ENCODE measurements around the gene MAP4K4.
"Not testable (repeated sequence)": the region's sequence is repeated elsewhere in the genome, so short reads cannot be mapped to it uniquely, and the experiment has no call there.

The MAP4K4 gene

DNA sequence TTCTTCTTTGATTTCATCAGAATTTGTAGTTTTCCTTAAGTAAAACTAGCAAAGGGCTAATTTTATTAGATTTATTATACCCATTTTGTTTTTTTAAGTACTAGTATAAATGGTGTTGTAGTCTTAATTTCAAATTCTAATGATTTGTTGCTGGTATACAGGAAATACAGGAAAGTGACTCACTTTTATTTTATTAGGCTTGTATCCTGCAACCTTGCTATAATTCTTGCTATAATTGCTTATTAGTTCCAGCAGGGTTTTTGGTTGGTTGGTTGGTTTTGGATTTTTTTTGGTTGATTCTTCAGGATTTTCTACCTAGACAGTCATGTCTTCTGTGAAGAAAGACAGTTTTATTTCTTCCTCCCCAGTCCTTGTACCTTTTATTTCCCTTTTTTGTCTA is 183.6 kb downstream of the MAP4K4 start:
- DNase-seq = no peak

GRCh38 chr2:101882769-101883307 is 185.3 kb downstream of the MAP4K4 start:
- no peak for DNase-seq

DNA sequence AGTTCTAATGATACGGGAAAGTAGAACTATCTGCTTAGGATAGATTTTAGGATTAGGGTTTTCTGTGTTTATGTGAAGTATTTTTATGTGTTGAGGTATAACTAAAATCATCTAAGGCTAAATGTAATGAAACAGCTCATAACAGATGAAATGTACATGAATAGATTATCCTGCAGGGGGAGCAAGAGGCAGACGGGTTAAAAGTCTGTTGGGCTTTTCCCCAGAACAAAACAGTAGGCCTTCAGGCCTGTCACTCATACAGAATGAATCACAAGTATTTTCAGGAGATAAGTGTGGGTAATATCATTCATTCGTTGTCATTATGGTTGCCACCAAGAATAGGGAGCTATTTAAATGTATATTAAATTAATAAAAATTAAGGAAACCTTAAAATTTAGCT is 186.4 kb downstream of the MAP4K4 start:
- no peak for DNase-seq

DNA sequence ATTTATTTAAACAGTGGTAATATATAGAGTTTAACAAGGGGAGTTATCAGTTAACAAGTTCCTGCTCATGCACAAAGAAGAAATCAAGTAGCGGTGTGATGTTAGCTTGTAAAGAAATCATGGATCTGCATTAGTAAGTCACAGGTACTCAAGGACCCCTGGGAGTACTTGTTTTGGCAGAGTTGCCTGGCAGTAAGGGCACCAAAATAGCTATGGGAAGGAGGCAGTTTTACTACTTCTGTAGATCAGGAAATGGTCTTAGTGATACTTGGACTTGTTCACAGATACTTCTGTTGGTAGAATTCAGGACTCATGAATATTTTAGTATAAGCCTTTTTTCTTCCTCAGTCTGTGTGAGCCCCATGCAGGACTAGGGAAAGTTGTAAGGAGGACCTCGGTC is 186.9 kb downstream of the MAP4K4 start:
- no peak for DNase-seq

DNA sequence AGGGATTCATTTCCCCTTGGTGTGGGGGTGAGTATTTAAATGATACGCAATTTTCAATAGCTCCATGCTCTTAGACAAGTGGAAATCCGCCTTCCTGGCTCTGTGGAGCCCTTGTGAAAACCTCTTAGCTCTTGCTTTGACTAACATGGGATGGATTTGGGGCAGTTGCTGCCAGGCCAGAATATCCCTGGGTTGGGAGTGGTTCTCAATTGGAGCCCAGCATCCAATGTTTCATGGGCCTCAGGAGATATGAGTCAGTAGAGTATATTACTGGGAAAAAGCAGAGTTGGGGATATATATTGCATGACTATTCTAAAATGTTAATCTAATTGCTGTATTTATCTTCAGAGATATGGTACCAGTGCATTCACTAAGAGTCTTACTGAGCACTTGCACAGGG is 189.8 kb downstream of the MAP4K4 start:
- no peak for DNase-seq

- no peak for DNase-seq
Observed at GRCh38 chr2:101889460-101890098, 192.1 kb downstream of the MAP4K4 start.

- DNase-seq = no peak
Observed at GRCh38 chr2:101892377-101892776, 194.9 kb downstream of the MAP4K4 start.

GRCh38 chr2:101893681-101894381 is 196.3 kb downstream of the MAP4K4 start:
- DNase-seq = no peak

DNA sequence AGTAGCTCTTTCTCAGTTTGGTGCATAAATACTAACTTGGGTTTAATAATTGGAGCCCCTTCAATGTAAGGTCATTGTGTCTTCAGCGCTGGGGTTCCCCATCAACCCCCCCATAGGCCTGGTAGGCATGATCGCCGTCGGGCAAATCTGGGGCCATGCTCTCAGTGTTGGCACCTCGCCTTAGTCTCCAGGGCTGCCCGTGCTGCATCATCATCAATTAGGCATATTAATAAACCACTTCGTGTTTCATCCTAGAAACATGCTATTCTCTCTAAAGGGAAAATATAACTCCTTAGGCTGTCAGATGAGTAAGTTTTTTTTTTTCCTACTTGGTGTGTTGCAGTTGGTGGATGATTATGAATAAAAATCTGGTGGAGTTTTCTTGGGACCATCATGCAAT is 197.5 kb downstream of the MAP4K4 start:
- DNase-seq = no peak

DNA sequence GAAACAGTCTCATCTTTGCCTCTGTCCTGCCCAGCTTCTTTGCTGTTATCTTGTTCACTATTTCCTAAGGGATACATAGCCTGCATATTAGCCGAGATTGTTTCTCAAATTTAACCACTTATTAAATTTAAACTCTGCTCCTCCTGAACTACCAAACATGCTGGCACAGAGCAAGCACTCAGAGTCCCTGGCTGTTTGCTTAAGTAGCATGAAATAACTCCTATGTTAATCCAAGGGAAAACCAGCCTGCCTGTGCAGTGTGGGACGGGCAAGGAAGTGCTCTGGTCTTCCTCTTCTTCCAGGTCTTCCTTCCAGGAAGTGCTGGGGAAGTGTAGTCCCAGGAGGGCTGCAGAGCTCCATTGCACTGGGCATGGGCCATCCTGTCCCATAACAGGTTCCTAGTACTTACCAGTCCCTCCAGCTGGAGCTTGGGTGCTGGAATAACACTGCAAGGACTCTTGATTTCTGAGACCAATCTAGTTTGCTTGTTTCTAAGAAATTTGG is 198.4 kb downstream of the MAP4K4 start:
- no peak for DNase-seq

DNA sequence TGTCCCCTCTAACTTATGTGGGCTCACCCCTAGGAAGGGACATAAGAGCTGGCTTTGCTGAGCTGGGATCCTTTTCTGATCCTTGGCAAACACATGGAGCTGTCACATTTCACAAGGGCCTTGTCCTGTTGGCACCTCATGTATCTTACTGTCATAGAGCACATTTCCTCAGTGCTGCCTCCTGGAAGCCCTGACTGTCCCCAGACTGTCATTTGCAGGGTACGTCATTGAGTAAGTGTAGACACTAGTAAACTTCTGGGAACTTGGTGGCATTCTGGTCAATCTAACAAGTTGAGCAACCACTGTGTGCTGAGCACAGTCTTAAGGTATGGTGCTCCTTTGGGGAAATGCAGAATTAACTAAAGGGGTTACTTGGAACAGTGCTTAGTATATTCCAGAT is 199.8 kb downstream of the MAP4K4 start:
- DNase-seq = no peak

GRCh38 chr2:101899265-101899664 is 201.8 kb downstream of the MAP4K4 start:
- DNase-seq = no peak

DNA sequence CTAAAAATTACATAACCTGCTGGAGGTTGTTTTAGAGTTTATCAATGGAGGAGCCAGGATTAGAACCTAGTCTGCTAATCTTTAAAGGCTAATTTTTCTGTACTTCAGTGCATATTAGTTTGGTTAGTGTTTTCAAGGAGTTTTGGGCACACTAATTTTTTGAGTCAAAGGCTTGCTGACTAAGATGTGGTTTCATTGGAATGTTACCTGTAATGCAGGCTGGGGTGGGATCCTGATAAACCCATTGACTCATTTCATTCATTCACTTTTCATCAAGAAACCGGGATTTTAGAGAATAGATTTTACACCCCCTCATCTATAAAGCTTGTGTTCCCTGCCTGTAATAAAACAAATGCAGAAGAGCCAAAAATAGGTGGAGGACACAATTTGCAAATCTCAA is 202.4 kb downstream of the MAP4K4 start:
- no peak for DNase-seq

GRCh38 chr2:101900375-101900774 is 202.9 kb downstream of the MAP4K4 start:
- no peak for DNase-seq

DNA sequence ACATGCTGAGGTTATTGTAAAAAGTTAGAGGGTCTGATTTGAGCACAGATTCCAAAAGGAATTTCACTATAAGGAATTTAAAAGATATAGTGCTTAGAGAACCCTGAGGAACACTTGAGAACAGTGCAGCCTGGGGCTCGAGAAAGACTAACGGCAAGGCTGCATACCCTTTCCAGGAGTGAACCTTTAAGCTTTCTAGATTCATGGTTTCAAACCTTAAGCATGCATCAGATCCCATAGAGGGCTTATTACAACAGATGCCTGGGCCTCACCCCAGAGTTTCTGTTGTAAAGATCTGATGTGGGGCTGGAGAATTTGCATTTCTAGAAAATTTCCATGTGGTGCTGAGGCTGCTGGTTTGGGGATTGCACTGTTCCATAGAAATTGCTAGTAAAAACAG is 203.7 kb downstream of the MAP4K4 start:
- DNase-seq = no peak

DNA sequence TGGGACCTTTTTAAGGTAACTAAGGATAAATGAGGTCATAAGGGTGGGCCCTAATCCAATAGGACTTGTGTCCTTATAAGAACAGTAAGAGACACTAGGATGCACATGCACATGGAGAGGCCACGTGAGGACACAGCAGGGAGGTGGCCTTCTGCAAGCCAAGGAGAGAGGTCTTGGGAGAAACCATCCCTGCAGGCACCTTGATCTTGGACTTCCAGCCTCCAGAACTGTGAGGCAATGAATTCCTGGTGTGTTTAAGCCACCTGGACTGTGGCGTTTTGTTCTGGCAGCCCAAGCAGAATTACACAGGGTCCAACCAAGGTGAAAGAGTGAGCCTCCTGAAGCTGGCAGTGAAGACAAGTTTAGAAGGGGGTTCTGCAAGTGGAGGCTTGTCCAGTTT is 204.7 kb downstream of the MAP4K4 start:
- DNase-seq = no peak

DNA sequence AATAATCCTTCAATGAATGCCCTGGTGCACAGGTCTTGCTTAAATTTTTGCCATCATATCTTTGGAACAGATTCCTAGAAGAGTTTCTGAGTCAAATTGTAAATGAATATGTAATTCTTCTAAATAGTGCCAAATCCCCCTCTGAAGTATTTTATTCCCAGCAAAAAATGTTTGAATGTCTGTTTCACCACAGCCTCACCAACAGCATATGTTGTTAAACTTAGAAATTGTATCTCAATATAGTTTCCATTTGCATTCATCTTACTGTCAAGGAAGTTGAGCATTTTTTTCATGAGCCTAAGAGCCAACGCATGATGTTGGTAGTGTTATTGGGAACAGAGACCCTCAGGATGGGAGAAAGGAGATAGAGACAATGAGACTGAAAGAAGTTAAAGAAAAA is 207.4 kb downstream of the MAP4K4 start:
- DNase-seq = no peak

- no peak for DNase-seq
Observed at GRCh38 chr2:101905746-101906336, 208.3 kb downstream of the MAP4K4 start.

DNA sequence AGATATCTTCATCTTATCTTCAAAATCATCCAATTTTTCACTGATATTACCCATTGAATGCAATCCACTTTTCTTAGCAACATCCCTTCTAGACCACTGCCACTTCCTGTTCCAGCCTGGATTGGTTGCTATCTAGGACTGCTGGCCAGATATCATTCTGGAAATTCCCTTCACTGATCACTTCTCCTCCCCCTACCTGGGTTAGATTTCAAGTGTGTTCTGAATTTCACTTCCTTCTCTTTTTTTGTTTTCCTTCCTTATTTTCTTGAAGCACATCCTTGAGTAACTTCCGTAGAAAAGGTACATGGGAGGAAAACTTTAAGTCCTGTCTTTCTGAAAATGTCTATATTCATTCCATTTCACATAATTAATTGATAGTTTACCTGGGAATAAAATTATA is 212.3 kb downstream of the MAP4K4 start:
- DNase-seq = no peak

- DNase-seq = no peak
Observed at GRCh38 chr2:101912545-101912944, 215.0 kb downstream of the MAP4K4 start.

DNA sequence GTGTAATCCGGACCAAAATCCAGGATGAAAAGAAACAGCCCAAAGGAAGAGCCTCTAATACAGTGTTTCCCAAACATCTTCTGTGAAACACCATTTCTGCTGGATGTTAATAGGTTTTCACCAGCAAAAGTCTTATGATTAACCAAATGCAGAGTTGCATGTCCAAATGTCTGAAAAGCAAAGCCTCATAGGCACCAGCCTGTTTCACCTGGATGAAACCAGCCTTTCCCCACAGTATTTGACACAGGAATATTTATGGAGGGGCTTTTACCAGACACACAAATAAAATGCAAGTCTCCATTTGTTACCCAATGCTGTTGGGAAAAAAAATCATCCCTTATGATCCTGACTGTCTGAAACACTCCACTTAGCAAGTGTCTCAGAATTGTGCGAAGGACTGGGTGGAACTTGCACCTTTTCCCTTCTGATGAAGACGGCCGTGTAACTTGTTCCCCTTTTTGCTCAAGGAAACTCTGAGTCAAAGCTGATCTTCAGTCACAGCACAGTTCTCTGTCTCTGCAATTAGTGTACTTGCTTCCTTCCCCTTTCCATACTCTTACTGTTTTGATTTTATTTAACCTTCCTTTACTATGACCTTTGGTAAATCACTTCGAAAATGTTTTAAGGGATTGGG is 223.9 kb downstream of the MAP4K4 start:
- no peak for DNase-seq

DNA sequence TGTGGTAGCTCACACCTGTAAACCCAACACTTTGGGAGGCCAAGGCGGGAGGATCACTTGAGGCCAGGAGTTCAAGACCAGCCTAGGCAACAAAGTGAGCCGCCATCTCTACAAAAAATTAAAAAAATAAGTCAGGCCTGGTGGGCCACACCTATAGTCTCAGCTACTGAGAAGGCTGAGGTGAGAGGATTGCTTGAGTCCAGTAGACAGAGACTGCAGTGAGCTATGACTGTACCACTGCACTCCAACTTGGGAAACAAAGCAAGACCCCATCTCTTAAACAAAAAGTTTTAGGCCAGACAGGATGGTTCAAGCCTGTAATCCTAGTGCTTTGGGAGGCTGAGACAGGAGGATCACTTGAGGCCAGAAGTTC is 224.4 kb downstream of the MAP4K4 start:
- no peak for DNase-seq

DNA sequence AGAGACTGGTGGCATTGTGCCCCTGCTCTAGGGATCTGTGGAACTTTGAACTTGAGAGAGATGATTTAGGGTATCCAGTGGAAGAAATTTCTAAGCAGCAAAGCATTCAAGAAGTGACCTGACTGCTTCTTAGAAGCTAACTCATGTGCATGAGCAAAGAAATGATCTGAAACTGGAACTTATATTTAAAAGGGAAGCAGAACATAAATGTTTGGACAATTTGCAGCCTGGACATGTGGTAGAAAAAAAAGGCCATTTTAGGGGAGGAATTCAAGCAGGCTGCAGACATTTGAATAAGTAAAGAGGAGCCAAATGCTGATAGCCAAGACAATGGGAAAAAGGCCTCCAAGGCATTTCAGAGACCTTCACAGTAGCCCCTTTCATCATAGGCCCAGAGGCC is 226.8 kb downstream of the MAP4K4 start:
- DNase-seq = not testable (repeated sequence)

- no peak for DNase-seq
Observed at GRCh38 chr2:101930019-101930418, 232.5 kb downstream of the MAP4K4 start.
